ENCODE data around the gene IDUA. TPM values are rescaled to one million over a fixed set of nuclear protein-coding genes. Genes with fewer than 3 reads are reported as not detected.

The IDUA gene
- total and polyA plus RNA-seq, 2 donors (not counting 1 experiment from before 2014, with no cell fraction given) = 57.0 to 67.4 TPM

DNA sequence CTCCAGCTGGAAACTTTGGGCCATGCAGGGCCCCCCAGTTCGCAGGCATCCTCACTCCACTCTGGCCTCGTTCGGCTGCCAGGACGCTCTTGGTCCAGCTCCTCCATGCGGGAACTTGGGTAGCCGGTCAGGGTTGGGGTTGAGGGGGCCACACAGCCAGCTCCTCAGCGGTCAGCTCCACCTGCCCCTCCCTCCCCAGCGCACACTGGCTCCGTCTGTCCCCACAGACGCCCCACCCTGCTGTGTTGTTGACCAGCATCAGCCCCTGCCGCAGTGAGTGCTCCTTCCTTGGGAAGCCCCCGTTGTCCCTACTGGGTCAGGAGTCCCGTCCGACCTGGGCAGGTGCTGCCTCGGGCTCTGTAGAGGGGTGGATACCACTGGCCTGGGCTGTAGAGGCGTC, 30.4 kb downstream of the IDUA start:
- Mint-ChIP-seq H3K9me3 (ENCODE audit: insufficient read depth) (no peaks in the 10 kb centered on the region), H3K4me1 (peaks cover 24% of the 10 kb centered on the region), H3K4me3 (no peak overlapping the region), H3K27ac (no peak overlapping the region), H3K27me3 (no peaks in the 10 kb centered on the region)
- no peaks in the 10 kb centered on the region for H3K36me3 ChIP-seq (replicated peaks in 1 of 2; ENCODE audit: control extremely low read depth in 1 of 2, control insufficient read depth in 1 of 2, extremely low read depth in 1 of 2, insufficient read depth in 2 of 2, low read length in 1 of 2)
- H3K9me3 ChIP-seq (ENCODE audit: control extremely low read depth in 1 of 3, control insufficient read depth in 2 of 3, insufficient read depth in 1 of 3, low read length in 2 of 3) = no peaks in the 10 kb centered on the region
- no peak for DNase-seq
- WGBS (ENCODE audit: insufficient coverage) = 94% methylated on average over 12 of the region's 16 CpGs
- peaks cover 0 to 5% (median 1%) of the 10 kb centered on the region in 4 experiments for H3K27me3 ChIP-seq (replicated peaks in 1 of 4; ENCODE audit: control extremely low read depth in 1 of 4, control insufficient read depth in 3 of 4, insufficient read depth in 4 of 4, low read length in 3 of 4)
- intact Hi-C loops (cut with micrococcal nuclease) = no loop called here
- H3K4me2 ChIP-seq (replicated peaks; ENCODE audit: low read depth, low read length, poor library complexity, severe bottlenecking) = no peak overlapping the region
- no peaks in the 10 kb centered on the region for H4K20me1 ChIP-seq (ENCODE audit: control insufficient read depth, insufficient read depth, low read length, poor library complexity, severe bottlenecking)
- H3K4me3 ChIP-seq (ENCODE audit: control extremely low read depth in 1 of 5, extremely low read depth in 1 of 5, insufficient read depth in 1 of 5, low read depth in 2 of 5, low read length in 4 of 5) = no peak overlapping the region
- TF ChIP-seq, protein P1, sequence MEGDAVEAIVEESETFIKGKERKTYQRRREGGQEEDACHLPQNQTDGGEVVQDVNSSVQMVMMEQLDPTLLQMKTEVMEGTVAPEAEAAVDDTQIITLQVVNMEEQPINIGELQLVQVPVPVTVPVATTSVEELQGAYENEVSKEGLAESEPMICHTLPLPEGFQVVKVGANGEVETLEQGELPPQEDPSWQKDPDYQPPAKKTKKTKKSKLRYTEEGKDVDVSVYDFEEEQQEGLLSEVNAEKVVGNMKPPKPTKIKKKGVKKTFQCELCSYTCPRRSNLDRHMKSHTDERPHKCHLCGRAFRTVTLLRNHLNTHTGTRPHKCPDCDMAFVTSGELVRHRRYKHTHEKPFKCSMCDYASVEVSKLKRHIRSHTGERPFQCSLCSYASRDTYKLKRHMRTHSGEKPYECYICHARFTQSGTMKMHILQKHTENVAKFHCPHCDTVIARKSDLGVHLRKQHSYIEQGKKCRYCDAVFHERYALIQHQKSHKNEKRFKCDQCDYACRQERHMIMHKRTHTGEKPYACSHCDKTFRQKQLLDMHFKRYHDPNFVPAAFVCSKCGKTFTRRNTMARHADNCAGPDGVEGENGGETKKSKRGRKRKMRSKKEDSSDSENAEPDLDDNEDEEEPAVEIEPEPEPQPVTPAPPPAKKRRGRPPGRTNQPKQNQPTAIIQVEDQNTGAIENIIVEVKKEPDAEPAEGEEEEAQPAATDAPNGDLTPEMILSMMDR (IDR thresholded peaks at IDR 0.05) = no peak
- TF ChIP-seq EZH2 (IDR thresholded peaks at IDR 0.05; ENCODE audit: borderline replicate concordance, insufficient read depth, low read depth, low read length, poor library complexity, severe bottlenecking) = no peak
- POLR2A ChIA-PET = no interaction called here
- H3K27ac ChIP-seq (ENCODE audit: low read length in 2 of 2) = no peak overlapping the region
- CTCF ChIA-PET = no interaction called here
- H3K9ac ChIP-seq (ENCODE audit: low read length) = no peak overlapping the region
- H2AFZ ChIP-seq (ENCODE audit: insufficient read depth, low read depth, low read length, poor library complexity, severe bottlenecking) = no peak overlapping the region
- H3K4me1 ChIP-seq (ENCODE audit: control insufficient read depth in 2 of 2, insufficient read depth in 2 of 2, low read length in 2 of 2) = peaks cover 17 to 25% of the 10 kb centered on the region in 2 donors
- no peaks in the 10 kb centered on the region for H3K79me2 ChIP-seq (ENCODE audit: control insufficient read depth, insufficient read depth, low read length)
- no peak for ATAC-seq (ENCODE audit: low read depth)

GRCh38 chr4:1017706-1018105, 30.9 kb downstream of the IDUA start:
- whole genome bisulfite sequencing (ENCODE audit: insufficient coverage) = 92% methylated on average over 12 of the region's 15 CpGs
- intact Hi-C loops (cut with micrococcal nuclease) = no loop called here
- CTCF ChIA-PET = no interaction called here

More at GRCh38 chr4:1017706-1018105, 30.9 kb downstream of the IDUA start:
- H3K27ac ChIP-seq (ENCODE audit: low read length in 2 of 2) = no peak overlapping the region
- no peak overlapping the region for H3K4me2 ChIP-seq (replicated peaks; ENCODE audit: low read depth, low read length, poor library complexity, severe bottlenecking)
- TF ChIP-seq, protein P1 (IDR thresholded peaks at IDR 0.05) = no peak
- TF ChIP-seq EZH2 (IDR thresholded peaks at IDR 0.05; ENCODE audit: borderline replicate concordance, insufficient read depth, low read depth, low read length, poor library complexity, severe bottlenecking) = no peak
- peaks cover 18 to 26% of the 10 kb centered on the region in 2 donors for H3K4me1 ChIP-seq (ENCODE audit: control insufficient read depth in 2 of 2, insufficient read depth in 2 of 2, low read length in 2 of 2)
- no peaks in the 10 kb centered on the region for H4K20me1 ChIP-seq (ENCODE audit: control insufficient read depth, insufficient read depth, low read length, poor library complexity, severe bottlenecking)
- H3K9me3 ChIP-seq (ENCODE audit: control extremely low read depth in 1 of 3, control insufficient read depth in 2 of 3, insufficient read depth in 1 of 3, low read length in 2 of 3) = no peaks in the 10 kb centered on the region
- H3K9me3 Mint-ChIP-seq (ENCODE audit: insufficient read depth) = no peaks in the 10 kb centered on the region
- DNase-seq (no peak), ATAC-seq (ENCODE audit: low read depth) (no peak)
- H3K4me3 ChIP-seq (ENCODE audit: control extremely low read depth in 1 of 5, extremely low read depth in 1 of 5, insufficient read depth in 1 of 5, low read depth in 2 of 5, low read length in 4 of 5) = no peak overlapping the region
- peaks cover 24% of the 10 kb centered on the region for H3K4me1 Mint-ChIP-seq
- no peak overlapping the region for H3K9ac ChIP-seq (ENCODE audit: low read length)
- no peaks in the 10 kb centered on the region for H3K36me3 ChIP-seq (replicated peaks in 1 of 2; ENCODE audit: control extremely low read depth in 1 of 2, control insufficient read depth in 1 of 2, extremely low read depth in 1 of 2, insufficient read depth in 2 of 2, low read length in 1 of 2)
- POLR2A ChIA-PET = no interaction called here
- H3K27ac Mint-ChIP-seq = no peak overlapping the region
- no peak overlapping the region for H2AFZ ChIP-seq (ENCODE audit: insufficient read depth, low read depth, low read length, poor library complexity, severe bottlenecking)
- H3K79me2 ChIP-seq (ENCODE audit: control insufficient read depth, insufficient read depth, low read length) = no peaks in the 10 kb centered on the region
- no peaks in the 10 kb centered on the region for H3K27me3 Mint-ChIP-seq
- peaks cover 0 to 3% (median under 1%) of the 10 kb centered on the region in 4 experiments for H3K27me3 ChIP-seq (replicated peaks in 1 of 4; ENCODE audit: control extremely low read depth in 1 of 4, control insufficient read depth in 3 of 4, insufficient read depth in 4 of 4, low read length in 3 of 4)
- H3K4me3 Mint-ChIP-seq = no peak overlapping the region

Measured in B cell (primary cell).